Stimulated activated CD8-positive, alpha-beta memory T cell treated with anti-CD3 and anti-CD28 coated beads, Interleukin-2, amount 100 ng/mL, for 1 hour (primary cell): ENCODE results near the gene TMEM184A.
"Not testable (repeated sequence)": the region's sequence is repeated elsewhere in the genome, so short reads cannot be mapped to it uniquely, and the experiment has no call there.

ENCODE experiments used
- DNase-seq, 2 donors: peaks; one replicate each; pipeline ENCODE4 v3.0.0-alpha.2; 2020; ENCODE audit warnings: low read depth in 2 of 2

Gene TMEM184A

GRCh38 chr7:1523208-1523607 lies 32.8 kb downstream of the TMEM184A start:
- no peak for DNase-seq

DNA sequence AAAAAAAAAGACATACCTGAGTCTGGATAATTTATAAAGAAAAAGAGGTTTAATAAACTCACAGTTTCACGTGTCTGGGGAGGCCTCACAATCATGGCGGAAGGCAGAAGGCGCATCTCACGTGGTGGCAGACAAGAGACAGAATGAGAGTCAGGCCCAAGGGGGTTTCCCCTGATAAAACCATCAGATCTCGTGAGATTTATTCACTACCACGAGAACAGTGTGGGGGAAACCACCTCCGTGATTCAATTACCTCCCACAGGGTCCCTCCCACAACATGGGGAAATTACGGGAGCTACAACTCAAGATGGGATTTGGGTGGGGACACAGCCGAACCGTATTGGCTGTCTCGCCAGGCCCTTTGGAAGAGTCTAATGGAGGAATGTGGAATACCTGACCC lies 34.5 kb downstream of the TMEM184A start:
- no peak for DNase-seq

DNA sequence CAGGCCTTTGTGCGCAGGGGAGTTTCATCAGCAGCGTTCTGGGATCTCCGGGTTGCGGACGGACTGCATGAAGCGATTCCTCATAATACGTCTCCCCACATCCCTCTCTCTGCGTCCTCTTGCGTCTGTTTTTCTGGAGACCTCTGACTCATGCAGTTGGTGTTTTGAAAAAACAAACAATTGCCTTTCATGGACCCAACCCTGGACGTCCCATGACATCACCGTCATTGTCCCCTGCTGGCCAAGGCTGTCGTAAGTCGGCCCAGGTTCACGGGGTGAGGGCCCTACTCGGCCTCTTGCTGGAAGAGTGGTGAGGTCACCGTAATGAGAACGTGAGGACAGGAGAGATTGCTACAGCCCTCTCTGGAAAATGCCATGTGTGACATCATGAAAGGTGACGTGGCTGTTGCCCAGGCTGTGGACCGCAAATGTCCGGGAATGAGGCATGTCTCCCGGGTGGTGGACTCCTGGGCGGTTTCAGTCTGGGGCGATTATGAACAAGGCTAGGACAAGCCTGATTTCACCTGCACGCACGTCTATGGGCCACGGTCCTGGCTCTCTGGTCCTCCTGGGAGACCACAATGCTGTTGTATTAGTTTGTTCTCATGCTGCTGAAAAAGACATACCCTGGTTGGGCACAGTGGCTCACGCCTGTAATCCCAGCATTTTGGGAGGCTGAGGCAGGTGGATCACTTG lies 35.3 kb downstream of the TMEM184A start:
- DNase-seq: no peak

- DNase-seq: not testable (repeated sequence)
Measured at GRCh38 chr7:1519322-1519922, 36.6 kb downstream of the TMEM184A start.

DNA sequence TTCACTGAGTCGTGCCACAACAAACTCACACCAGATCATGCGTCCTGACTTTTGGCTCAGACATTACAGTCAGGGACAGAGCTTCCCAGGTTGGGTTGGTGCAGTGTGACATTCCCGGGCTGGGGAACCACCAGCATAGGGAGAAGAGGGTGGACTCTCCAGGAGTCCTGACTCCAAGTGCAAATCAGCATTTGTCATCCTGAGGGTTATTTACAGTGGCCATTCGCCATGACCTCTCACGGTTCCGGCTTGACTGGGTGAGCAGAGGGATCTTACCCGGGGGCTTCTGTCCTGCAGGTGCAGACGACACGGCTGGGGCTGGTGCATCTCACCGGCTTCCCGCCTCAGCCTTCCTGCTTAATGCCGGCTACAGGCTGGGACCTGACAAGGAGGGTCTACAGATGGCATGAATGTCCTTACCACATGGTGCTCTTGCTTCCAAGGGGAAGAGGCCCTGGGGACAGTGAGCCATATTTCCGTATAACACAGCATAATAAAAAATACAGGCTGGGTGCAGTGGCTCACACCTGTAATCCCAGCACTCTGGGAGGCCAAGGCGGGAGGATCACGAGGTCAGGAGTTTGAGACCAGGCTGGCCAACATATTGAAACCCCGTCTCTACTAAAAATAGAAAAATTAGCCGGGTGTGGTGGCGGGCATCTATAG lies 39.3 kb downstream of the TMEM184A start:
- DNase-seq: no peak

GRCh38 chr7:1515509-1515967 lies 40.5 kb downstream of the TMEM184A start:
- DNase-seq: not testable (repeated sequence)

- no peak for DNase-seq
Measured at GRCh38 chr7:1514995-1515401, 41.0 kb downstream of the TMEM184A start.

GRCh38 chr7:1514407-1514806 lies 41.6 kb downstream of the TMEM184A start:
- DNase-seq: no peak

DNA sequence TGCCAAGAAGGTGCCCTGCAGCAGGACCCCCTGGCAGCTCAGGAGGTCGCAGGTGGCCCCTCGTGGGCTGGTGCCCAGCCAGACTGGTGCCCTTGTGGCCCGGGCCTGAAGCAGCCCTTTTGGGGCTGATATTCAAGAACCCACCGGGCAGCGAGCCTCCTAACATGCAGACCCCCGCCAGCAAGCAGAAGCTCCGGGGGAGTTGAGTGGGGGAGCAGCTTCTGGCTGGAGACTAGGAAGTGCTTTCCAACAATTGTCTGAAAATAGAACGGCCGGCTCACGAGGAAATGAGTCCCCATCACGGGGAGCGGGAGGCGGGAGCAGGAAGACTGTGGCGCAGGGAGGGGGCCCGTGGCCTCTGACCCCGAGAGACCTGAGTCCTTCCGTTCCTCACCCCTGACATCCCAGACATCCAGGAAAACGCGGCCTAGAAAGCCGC lies 42.3 kb downstream of the TMEM184A start:
- DNase-seq: no peak

DNA sequence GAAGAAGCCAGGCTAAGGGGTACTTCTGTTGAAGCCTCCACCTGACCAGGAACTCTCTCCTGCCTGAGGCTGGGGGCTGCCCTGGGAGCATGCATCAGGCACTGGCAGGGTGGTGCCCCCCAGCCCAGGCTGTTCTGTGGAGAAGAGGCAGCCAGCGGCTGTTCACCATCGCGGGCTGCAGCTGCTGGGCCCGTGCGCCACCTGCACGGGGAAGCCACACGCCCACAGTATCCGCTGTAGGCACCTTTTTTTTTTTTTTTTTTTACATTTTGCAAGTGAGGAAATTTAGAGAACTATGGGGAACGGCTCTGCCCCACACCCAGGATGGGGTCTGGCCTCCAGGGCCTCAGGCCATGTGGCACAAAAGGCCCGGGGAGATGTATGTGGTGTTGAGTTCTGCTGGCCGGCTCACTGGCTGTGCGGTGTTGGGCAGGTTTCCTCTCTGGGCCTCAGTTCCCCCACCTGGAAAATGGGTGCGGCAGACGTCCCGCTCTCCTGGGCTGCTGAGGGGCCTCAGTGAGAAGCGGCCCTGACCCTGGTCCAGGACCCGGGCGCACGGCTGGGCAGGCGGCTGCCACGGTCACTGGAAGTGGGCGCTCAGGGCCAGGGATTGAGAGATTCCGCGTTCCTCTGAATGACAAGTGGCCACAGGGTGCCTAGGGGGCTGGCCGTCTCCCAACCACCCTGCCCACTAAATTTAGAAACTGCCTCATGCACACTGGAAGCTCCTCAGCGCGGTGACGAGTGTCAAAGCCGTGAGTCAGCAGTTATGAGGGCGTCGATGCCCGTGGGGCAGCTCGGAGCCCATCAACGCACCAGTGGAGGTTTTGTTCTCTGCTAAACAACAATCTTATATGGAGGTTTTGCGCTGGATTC lies 43.0 kb downstream of the TMEM184A start:
- peak in 1 of 2 donors; percentile 14 for DNase-seq

DNA sequence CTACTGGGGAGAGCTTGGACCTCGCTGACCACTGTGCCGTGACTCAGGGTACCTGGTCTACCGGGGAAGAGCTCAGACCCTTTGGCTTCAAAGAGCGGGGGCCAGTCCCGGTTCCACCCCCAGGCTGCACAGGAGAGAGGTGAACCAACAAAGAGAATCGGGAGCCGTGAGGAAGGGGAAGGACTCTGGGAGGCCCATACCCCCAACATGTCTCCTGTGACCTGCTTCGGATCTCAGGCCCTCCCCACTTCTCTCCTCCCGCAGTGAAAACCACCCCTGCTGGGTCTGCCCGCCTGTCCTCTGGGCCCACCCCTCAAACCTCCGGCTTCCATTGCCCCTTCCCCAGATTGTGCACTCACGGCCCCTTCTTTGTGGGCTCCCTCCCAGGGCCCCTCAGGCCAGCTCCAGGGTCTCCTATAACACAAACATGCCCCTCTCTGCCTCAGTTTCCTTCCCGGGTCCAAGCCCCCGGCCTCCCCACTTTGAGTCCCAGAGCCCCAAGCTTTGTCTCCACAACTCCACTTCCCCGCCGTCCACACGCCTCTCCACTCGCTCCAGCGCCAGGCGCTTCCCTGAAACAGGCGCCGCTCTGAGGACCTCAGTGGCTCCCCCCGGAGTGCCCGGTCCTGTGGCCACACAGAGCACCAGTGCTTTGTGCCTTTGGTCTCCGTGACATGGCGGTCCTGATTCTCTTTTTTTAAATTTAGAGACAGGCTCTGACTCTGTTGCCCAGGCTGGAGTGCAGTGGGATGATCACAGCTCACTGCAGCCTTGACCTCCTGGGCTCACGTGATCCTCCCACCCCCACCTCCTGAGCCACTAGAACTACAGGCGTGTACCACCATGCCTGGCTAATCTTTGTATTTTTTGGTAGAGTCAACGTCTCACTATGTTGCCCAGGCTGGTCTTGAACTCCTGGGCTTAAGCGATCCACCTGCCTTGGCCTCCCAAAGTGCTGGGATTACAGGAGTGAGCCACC lies 44.3 kb downstream of the TMEM184A start:
- no peak for DNase-seq

DNA sequence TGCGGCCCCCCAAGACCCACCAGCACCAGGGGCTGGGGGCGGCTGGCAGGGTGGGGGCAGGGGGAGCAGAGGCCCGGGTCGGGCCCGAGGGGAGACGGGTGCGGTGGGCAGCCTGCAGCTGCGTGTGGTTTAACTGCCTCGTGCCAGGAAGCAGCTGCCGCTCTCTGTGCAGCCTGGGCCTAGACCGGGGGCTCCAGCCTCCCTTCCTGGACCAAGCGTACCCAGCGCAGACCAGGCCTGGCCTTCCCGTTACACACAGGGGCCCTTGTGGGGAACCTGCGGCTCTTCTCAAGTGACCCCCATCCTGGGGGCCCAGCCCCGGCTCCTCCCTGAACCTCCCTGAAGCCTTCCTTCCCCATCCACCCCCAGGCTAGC lies 45.2 kb downstream of the TMEM184A start:
- DNase-seq: no peak

GRCh38 chr7:1509226-1509625 lies 46.8 kb downstream of the TMEM184A start:
- no peak for DNase-seq

DNA sequence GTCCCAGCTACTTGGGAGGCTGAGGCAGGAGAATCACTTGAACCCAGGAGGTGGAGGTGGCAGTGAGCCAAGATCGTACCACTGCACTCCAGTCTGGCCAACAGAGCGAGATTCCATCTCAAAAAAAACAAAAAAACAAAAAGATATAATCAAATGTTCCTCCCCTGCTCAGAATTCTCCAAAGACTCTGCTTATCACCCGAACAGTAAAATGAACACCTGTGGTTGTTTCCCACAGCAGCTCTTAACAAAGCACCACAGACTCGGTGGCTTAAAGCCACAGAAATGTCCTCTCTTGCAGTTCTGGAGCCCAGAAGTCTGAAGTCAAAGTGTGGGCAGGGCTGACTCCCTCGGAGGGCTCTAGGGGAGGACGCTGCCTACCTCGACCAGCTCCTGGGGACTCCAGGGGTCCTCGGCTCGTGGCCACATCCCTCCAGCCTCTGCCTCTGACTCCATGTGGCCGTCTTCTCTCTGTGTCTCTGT lies 47.7 kb downstream of the TMEM184A start:
- DNase-seq: no peak

- no peak for DNase-seq
Measured at GRCh38 chr7:1505731-1506550, 50.1 kb downstream of the TMEM184A start.

DNA sequence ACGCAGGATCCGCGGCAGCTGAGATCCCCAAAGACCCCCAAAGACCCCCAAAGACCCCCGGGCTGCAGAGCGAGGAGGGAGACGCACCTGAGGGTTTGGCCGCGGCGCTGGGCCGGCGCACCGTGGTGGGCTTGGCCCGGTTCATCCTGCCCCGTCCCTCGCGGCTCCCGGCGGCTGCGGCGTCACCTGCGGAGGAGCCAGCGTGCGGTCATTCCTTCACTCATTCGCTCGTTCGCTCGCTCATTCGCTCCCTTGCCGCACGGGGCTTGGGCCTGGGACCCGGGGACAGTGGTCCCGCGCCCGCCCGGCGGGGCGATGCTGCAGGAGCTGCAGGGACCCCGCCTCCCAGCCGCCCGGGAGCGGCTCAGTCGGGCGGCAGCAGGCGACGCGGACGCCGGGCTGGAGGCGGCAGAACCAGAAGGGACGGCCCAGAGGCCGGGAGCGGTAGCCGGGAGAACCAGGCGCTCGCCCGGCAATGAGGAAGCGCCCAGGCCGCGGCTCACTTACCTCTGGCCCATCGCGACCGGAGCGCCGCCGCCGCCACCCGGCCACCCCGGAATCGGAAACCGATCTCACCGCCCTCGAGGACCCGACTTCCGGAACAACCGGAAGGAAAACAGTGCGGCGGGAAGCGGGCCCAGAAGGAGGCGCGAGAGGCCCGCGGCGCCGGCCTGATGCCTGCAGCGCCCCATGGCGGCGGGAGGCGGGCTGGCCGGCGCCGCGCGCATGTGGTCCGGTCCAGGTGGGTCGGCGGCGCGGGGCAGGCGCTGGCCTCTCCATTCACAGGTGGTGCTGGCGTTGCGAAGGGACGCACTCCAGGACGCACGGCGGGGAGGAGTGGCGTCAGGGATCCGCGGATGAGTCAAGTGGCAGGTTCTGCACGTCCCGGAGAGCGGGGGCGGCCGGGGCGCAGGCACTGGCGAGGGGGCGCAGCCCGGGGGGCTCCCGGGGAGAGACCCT lies 51.9 kb downstream of the TMEM184A start, which contains the start of gene INTS1:
TSS of gene INTS1 (minus strand) at position 574 of the 960 bp plus-strand sequence. CDS start at position 145, 429 bp downstream.
- DNase-seq: peak; percentile 75 to 80

DNA sequence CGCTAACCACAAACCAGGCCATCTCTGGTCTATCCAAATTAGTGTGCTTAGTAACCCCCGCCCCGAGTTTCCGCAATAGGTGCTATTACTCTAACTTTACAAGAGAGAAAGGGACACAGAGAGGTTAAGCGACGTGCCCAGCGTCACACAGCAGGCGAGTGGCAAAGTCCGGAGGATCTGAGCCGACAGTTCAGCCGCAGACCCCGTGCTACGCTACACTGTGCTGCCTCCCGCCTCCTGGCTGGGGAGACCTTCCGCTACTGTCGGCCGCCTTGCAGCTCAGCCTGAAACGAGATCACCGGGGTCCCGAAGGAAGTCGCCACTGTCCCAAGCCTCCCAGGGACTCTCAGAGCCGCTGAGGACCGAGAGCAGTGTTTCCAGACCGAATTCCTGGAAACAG lies 52.6 kb downstream of the TMEM184A start:
- no peak for DNase-seq

DNA sequence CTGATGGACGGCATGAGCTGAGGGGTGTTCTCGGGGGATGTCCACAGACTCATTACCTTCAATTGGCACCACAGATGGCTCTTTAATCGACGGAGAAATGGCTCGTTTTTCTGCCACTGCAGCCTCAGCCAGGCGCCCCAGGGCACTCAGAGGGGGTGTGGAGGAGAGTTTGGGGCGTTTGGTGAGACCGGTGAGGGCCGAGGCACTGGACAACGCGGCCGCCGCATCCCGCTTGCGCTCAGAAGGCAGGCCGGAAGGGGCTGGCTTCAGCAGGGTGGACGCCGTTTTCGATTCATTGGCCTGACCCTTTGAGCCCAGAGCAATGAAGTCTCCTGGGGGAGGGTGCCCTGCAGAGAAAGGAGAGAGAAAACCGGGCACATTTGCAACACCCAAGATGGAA lies 53.2 kb downstream of the TMEM184A start:
- DNase-seq: no peak
